Measurements from ENCODE around the gene SLC25A10.

- TF ChIP-seq EZH2 (optimal IDR thresholded peaks at IDR 0.05; ENCODE audit: low read depth, low read length) (no peak), CTCF (IDR thresholded peaks at IDR 0.05; ENCODE audit: low read length) (no peak), EZH2phosphoT487 (IDR thresholded peaks at IDR 0.05; ENCODE audit: low read length) (no peak)
These were observed 15.7 kb upstream of the SLC25A10 start for GRCh38 chr17:81696218-81696941.

Measured in MM.1S (cell line).